Esophagus muscularis mucosa (tissue), 4 donors: ENCODE measurements around the gene FAM3C. TPM values are rescaled to one million over a fixed set of nuclear protein-coding genes. Genes with fewer than 3 reads are reported as not detected.

Experiments
- DNase-seq: peaks from one replicate; pipeline ENCODE4 v3.0.0-alpha.2; 2017; ENCODE audit errors: extremely low spot score
- H3K27ac ChIP-seq, 4 donors: fragments of 200-600 bp; sonication (generic); replicated peaks in 1 of 4; 1 replicate in 3 of 4; 2 replicates in 1 of 4; pipeline ENCODE4 v1.5.1; 2016 to 2019; ENCODE audit warnings: mild to moderate bottlenecking in 1 of 4
- H3K27me3 ChIP-seq, 4 donors: fragments of 200-600 bp; sonication (generic); one replicate each; pipeline versions ENCODE4 v1.5.1 to v1.6.0; 2016 to 2019
- H3K36me3 ChIP-seq, 4 donors: fragments of 200-600 bp; sonication (generic); one replicate each; pipeline ENCODE4 v1.5.1; 2016 to 2019
- H3K4me1 ChIP-seq, 4 donors: fragments of 200-600 bp; sonication (generic); one replicate each; pipeline ENCODE4 v1.5.1; 2016 to 2019
- H3K4me3 ChIP-seq, 4 donors: fragments of 200-600 bp; sonication (generic); 1 replicate in 2 of 4; 2 replicates in 2 of 4; pipeline ENCODE4 v1.5.1; 2016 to 2019; ENCODE audit warnings: mild to moderate bottlenecking in 4 of 4, moderate library complexity in 1 of 4
- H3K9me3 ChIP-seq, 4 donors: fragments of 200-600 bp; sonication (generic); 1 replicate in 3 of 4; 2 replicates in 1 of 4; pipeline ENCODE4 v1.5.1; 2016 to 2019
- CTCF ChIP-seq, 3 experiments: fragments of 200-600 bp in 2 of 3; fragments of 450-650 bp in 1 of 3; sonication (generic) in 2 of 3; IDR thresholded peaks; one replicate each; pipeline ENCODE4 v1.5.1; 2017 to 2019; ENCODE audit warnings: antibody characterized with exemption in 3 of 3, mild to moderate bottlenecking in 2 of 3, moderate library complexity in 1 of 3
- EP300 ChIP-seq: sonication (generic); formaldehyde crosslinking; IDR thresholded peaks from one replicate; pipeline ENCODE4 v1.6.1; 2017; ENCODE audit warnings: antibody characterized with exemption
- POLR2A ChIP-seq: fragments of 450-650 bp; IDR thresholded peaks from one replicate; pipeline ENCODE4 v1.6.1; 2017; ENCODE audit warnings: antibody characterized with exemption, moderate library complexity, mild to moderate bottlenecking, low read depth
- POLR2AphosphoS5 ChIP-seq, 2 donors: sonication (generic); formaldehyde crosslinking; IDR thresholded peaks; one replicate each; pipeline ENCODE4 v1.6.1; 2017; ENCODE audit warnings: antibody characterized with exemption in 2 of 2
- WGBS: methylation state at CpG from one replicate; pipeline ENCODE4 v1.1.5; 2018; 5-methylcytosine and 5-hydroxymethylcytosine counted together
- intact Hi-C: fragments of 100-400 bp; cut with DNase I; formaldehyde crosslinking; loops from one replicate; pipeline ENCODE4 v1.15.1; 2023
- total RNA-seq, 4 donors: library from RNA; depleted of rRNA; stranded (reverse); fragments of >200 nt; gene quantifications; one replicate each; pipeline versions ENCODE4 v1.1.0 to v1.2.1, GENCODE V29; 2016

FAM3C gene
- total RNA-seq, 4 donors from 2014 or later, result 26.6 to 41.9 (median 30.7) TPM

- Histone ChIP-seq H3K4me3 (no peak overlapping the region), H3K27ac (no peak overlapping the region), H3K4me1 (peaks cover 2 to 8% (median 7%) of the 10 kb centered on the region in 4 donors), H3K9me3 (no peaks in the 10 kb centered on the region), H3K36me3 (no peaks in the 10 kb centered on the region), H3K27me3 (peaks cover 0 to 49% (median 14%) of the 10 kb centered on the region in 4 donors)
- intact Hi-C loops, result no loop called here
- TF ChIP-seq POLR2AphosphoS5 (IDR thresholded peaks at IDR 0.05), result no peak
- TF ChIP-seq CTCF (IDR thresholded peaks at IDR 0.05), result no peak
- no peak for TF ChIP-seq EP300
- no peak for TF ChIP-seq POLR2A
- no peak for DNase-seq
- WGBS, result 86% methylated on average over 10 of the region's 10 CpGs
These were observed 61.0 kb downstream of the FAM3C start for GRCh38 chr7:121334875-121335648.

- WGBS, result 99% methylated on average over 4 of the region's 4 CpGs
- Histone ChIP-seq H3K27me3 (peaks cover 0 to 56% (median 21%) of the 10 kb centered on the region in 4 donors), H3K36me3 (no peaks in the 10 kb centered on the region)
These were observed 61.7 kb downstream of the FAM3C start for GRCh38 chr7:121334376-121334775.

GRCh38 chr7:121331574-121331973 is 64.5 kb downstream of the FAM3C start:
- Histone ChIP-seq H3K36me3 (no peaks in the 10 kb centered on the region), H3K4me1 (peaks cover 16 to 24% (median 22%) of the 10 kb centered on the region in 4 donors), H3K4me3 (no peak overlapping the region), H3K27ac (no peak overlapping the region), H3K27me3 (peaks cover 0 to 77% (median 32%) of the 10 kb centered on the region in 4 donors), H3K9me3 (no peaks in the 10 kb centered on the region)
- no peak for DNase-seq
- WGBS, result 72% methylated on average over 5 of the region's 5 CpGs
- TF ChIP-seq CTCF (IDR thresholded peaks at IDR 0.05) (no peak), POLR2A (no peak), POLR2AphosphoS5 (IDR thresholded peaks at IDR 0.05) (no peak), EP300 (no peak)
- intact Hi-C loops, result no loop called here

More at GRCh38 chr7:121334376-121334775, 61.7 kb downstream of the FAM3C start:
- H3K4me1 ChIP-seq, result peaks cover 9 to 15% (median 13%) of the 10 kb centered on the region in 4 donors
- H3K4me3 ChIP-seq, result no peak overlapping the region
- TF ChIP-seq CTCF (IDR thresholded peaks at IDR 0.05), result no peak
- TF ChIP-seq POLR2A, result no peak
- no peak for TF ChIP-seq EP300
- TF ChIP-seq POLR2AphosphoS5 (IDR thresholded peaks at IDR 0.05), result no peak
- DNase-seq, result no peak
- H3K9me3 ChIP-seq, result no peaks in the 10 kb centered on the region
- intact Hi-C loops, result no loop called here
- no peak overlapping the region for H3K27ac ChIP-seq

GRCh38 chr7:121331048-121331447 is 65.1 kb downstream of the FAM3C start:
- intact Hi-C loops, result no loop called here
- TF ChIP-seq CTCF (IDR thresholded peaks at IDR 0.05) (no peak), EP300 (no peak), POLR2A (no peak), POLR2AphosphoS5 (IDR thresholded peaks at IDR 0.05) (no peak)
- H3K27ac ChIP-seq, result no peak overlapping the region
- H3K4me1 ChIP-seq, result peaks cover 16 to 24% (median 22%) of the 10 kb centered on the region in 4 donors
- no peaks in the 10 kb centered on the region for H3K9me3 ChIP-seq
- H3K4me3 ChIP-seq, result no peak overlapping the region
- H3K27me3 ChIP-seq, result peaks cover 0 to 77% (median 32%) of the 10 kb centered on the region in 4 donors
- H3K36me3 ChIP-seq, result no peaks in the 10 kb centered on the region
- DNase-seq, result no peak
- whole genome bisulfite sequencing, result 86% methylated on average over 4 of the region's 4 CpGs
